Measurements from ENCODE around the gene RSBN1L.
A peak's percentile ranks its signal among the peaks of the same experiment; 100 is the strongest.
"Not testable (repeated sequence)": the region's sequence is repeated elsewhere in the genome, so short reads cannot be mapped to it uniquely, and the experiment has no call there.

RSBN1L gene

DNA sequence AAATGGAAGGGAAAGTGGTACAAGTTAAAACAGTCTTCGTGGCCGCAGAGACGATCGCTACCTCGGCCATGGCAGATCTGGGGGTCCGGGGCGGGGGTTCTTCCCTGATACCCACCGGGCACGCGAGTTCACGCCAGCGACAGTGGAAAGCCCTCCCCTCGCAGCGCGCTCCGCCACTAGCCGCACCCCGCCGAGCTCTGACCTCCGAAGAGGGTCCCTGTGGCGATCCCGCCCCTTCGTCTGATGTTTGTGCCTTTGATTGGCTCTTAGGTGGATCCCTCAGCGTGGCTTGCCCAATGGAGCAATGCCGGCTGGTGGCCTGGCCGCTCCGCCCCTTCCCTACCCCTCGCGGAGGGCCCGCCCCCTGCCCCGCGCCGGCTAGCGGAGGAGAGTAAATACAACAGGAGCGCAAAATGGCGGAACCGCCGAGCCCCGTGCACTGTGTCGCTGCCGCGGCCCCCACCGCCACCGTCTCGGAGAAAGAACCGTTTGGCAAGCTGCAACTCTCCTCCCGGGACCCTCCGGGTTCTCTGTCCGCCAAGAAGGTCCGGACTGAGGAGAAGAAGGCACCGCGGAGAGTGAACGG, at the start of gene RSBN1L:
Gene RSBN1L, plus strand, starts transcription at position 403 of the 586 bp plus-strand sequence. Its CDS starts 11 bp downstream, at position 414.
- DNase-seq: peak; percentile 98

DNA sequence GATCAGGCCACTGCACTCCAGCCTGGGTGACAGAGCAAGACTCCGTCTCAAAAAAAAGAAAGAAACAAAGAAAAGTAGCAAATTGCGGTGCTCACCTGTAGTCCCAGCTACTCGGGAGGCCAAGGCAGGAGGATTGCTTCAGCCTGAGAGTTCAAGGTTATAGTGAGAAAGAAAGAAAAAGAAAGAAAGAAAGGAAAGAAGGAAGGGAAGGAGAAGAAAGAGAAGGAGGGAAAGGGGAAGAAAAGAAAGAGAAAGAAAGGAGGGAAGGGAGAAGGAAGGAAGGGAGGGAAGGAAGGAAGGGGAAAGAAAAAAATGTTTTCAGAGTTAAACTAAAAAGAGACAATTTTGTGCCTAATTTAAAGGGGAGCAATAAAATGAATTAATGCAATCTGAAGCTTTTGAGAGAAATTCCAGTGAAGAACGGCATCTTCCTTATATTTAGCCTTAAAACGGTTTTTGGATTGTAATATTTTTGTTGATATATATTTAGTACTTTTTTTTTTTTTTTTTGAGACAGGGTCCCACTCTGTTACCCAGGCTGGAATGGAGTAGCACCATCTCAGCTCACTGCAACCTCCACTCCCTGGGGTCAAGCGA, 47.4 kb upstream of the RSBN1L start:
- DNase-seq: no peak

DNA sequence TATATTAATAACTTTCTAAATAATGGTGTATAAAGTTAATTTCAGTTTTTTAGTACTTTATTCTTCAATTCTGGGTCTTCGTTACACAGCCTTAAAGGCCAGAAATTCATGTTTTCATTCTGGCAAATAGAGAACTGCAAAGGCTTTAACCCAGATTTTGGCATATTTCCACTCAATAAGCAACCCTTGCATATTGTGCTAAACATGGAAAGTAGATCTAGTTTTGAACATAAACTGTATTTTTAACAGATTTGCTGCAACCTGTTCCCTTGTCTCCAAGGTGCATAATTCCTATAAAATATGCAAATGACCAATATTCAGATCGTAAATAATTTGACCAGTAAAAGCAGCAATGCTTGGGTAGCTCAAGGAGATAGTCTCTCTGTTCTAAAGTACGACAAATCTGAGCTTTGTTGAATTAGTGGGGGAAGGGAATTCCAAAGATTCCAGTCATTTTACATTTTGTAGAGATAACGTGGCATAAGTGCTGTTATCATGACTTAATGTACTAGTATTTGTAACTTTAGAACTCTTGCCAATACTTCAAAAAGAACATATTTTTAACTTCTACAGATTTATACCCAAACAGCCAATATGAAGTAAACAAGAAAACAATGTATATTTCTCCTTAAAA, 46.4 kb upstream of the RSBN1L start:
- DNase-seq: no peak

DNA sequence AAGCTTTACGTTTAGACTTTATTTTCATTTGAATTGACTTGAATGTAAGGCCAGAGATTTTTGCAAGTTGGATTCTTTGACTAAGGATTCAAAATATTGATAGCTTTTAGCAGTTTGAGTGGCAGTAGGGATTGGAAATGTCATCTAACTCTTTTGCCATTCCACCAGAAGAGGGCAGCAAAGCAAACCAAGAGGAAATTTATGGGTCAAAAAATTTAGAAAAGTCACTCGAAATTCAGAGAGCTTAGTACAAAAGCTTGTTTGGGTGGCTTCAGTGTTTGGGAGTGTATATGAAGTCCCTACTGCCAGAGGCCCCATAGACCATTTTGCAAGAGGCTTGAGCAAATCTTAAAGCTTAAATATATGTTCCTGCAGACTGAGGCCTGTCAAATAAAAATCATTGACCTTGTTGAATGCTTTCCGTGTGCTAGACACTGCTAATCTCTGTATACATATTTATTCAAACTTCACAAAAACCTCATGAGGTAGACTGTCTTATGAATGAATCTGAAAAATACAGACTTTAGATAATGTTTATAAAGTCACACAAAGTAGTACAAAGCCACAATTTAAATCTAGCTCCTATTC, 44.6 kb upstream of the RSBN1L start:
- peak; percentile 64 for DNase-seq

DNA sequence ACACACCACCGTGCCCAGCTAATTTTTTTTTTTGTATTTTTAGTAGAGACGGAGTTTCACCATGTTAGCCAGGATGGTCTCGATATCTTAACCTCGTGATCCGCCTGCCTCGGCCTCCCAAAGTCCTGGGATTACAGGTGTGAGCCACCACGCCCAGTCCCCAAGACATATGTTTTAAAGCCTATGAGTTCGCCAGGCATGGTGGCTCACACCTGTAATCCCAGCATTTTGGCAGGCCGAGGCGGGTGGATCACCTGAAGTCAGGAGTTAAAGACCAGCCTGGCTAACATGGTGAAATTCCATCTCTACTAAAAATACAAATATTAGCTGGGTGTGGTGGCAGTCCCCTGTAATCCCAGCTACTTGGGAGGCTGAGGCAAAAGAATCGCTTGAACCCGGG, 43.4 kb upstream of the RSBN1L start:
- DNase-seq: not testable (repeated sequence)

DNA sequence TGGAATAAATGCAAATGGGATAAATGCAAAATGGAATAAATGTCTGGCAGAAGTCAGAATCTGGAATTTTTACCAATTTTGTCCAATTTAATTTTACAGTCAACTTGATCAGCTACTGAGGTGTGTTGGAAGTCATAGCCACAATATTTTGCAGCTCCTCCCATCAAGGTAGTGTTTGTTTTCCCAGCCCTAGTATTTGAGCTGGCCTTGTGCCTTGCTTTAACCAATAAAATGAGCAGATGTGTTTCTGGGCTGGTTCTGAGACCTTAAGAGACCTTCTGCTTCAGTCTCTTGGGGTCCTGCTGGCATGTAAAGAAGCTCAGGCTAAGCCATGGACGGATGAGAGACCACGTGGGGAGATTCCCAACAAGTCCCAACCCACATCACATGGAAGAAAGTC, 42.7 kb upstream of the RSBN1L start:
- no peak for DNase-seq

DNA sequence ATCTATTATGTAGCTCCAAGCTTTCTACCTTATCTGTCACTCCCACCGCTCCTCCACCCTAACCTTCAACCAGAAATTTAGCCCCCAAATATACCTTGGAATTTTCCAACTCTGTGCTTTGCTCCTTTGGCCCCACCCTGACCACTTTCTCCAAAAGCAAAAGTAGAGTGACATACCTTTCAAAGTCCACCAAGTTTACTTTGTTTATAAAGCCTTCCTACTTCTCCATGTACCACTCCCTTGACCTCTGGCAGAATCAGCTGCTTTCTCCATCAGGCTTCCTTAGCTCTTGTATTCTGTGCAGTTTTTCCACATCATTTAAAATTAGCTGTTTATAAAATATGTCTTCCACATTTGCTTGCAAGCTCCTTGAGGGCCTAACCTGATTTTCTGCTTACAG, 40.9 kb upstream of the RSBN1L start:
- DNase-seq: no peak

DNA sequence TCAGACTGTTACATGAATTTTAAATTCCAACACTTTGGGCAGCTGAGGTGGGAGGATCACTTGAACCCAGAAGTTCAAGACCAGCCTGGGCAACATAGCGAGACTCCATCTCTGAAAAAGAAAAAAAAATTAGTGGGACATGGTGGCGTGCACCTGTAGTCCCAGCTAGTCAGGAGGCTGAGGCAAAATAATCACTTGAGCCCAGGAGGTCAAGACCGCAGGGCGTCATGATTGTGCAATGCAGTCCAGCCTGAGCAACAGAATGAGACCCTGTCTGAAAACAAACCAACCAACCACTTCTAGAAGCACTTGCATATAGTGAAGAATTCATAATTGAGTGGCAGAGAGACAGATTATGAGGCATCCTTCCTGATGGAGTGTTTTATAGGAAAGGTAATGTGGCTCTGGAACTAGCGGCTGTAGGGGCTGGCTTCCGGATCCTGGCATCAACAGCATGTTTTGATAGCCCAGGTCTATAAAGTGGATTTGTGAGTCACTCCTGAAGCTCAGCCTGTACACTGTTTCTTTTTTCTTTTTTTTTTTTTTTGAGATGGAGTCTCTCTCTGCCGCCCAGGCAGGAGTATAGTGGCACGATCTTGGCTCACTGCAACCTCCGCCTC, 40.3 kb upstream of the RSBN1L start:
- no peak for DNase-seq

DNA sequence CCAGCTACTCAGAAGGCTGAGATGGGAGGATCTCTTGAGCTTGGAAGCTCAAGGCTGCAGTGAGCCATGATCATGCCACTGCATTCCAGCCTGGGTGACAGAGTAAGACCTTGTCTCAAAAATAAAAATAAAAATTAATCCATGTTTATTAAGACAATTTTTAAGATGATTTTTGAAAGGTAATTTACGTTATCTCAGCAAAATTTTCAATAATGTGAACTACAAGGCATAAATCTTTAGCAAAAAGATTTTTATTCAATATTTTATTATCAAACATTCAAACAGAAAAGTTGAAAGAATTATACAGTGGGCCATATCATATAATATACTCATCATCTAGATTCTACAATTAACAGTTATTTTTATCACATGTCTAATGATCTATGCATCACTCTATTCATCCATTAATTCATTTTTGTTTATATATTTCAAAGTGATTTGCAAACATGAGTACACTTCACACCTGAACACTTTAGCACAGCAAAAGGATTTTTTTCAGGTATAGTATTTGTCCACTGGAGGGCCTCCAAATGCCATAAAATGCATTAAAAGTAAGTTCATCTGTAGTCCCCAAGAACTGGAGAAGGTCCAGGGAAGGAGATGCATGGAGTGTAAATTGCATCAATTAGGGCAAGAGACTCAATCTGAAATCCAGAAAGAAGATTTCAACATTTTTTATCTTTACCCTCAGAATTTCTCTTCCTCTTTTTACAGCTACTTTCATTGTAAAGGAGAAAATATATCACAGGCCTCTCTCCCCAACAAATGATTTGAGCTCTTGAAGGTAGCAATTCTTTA, 38.6 kb upstream of the RSBN1L start:
- DNase-seq: peak; percentile 60

DNA sequence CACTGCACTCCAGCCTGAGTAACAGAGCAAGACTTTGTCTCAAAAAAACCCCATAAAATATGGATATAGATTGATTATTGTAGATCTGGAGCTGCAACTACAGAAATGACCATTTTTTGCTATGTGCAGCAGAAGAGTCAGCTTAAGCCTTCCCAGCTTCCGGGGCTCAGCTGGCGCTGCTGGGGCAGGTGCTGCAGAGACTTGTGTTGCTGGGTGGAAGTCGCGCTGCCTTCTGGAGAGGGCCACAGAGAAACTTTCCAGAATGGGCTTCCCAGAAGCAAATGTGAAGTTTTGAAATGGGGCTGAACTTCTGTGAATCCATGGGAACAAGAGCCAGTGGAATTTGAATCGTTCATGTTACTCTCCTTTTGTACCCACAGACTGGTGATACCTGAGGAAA, 37.3 kb upstream of the RSBN1L start:
- DNase-seq: no peak

DNA sequence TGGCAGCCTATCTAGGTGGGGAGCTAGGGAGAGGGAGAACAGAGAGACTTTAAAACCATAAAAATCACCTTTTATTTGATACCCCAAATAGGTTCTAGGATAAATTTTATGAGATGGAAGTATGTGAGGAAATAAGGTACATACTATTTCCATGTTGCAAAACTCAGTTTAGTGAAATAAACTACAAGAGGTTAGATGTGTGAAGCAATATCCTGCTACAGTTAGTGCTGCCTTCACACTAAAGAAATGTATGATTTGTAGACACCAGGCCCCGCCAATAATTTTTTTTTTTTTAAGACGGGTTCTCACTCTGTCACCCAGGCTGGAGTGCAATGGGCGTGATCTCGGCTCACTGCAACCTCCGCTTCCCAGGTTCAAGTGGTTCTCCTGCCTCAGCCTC, 34.4 kb upstream of the RSBN1L start:
- DNase-seq: no peak

DNA sequence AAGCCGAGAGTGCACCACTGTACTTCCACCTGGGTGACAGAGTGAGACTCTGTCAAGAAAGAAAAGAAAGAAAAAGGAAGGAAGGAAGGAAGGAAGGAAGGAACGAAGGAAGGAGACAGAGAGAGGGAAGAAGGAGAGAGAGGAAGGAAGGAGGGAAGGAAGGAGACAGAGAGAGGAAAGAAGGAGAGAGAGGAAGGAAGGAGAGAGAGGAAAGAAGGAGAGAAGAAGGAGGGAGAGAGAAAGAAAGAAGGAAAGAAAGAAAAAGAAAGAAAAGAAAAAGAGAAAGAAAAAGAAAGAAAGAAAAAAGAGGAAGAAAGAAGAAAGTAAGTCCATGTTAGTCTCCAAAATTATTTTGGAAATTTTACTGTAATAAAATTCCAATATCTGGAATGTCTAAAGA, 33.4 kb upstream of the RSBN1L start:
- DNase-seq: no peak

DNA sequence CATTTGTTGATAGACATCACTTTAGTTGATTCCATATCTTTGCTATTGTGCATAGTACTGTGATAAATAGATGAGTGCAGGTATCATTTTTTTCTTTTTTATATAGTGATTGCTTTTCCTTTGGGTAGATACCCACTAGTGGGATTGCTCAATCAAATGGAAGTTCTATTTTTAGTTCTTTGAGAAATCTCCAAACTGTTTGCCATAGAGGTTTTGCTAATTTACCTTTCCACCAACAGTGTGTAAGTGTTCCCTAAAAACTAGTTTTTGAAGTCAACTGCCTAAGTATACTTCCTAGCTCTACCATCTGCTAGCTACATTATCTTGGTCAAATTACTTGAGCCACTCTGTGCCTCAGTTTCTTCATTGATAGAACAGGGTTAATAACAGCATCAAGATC, 31.5 kb upstream of the RSBN1L start:
- DNase-seq: no peak

DNA sequence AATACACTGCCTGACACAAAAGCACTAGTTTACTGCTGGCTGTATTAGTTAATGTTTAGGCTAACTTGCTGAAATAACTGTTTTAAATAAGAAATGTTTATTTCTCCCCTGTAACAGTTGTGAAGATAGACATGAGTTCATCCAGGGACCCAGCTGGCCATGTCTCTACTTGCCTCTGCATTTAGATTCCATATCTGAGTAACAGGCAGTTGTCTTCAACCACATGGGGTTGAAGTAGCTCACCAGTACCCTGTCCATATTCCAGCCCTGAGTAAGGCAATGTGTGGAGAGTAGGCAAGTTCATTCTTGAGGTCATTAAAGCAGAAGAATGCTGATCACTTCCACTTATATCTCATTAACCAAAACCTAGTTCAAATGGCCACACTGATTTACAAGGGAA, 31.1 kb upstream of the RSBN1L start:
- no peak for DNase-seq

DNA sequence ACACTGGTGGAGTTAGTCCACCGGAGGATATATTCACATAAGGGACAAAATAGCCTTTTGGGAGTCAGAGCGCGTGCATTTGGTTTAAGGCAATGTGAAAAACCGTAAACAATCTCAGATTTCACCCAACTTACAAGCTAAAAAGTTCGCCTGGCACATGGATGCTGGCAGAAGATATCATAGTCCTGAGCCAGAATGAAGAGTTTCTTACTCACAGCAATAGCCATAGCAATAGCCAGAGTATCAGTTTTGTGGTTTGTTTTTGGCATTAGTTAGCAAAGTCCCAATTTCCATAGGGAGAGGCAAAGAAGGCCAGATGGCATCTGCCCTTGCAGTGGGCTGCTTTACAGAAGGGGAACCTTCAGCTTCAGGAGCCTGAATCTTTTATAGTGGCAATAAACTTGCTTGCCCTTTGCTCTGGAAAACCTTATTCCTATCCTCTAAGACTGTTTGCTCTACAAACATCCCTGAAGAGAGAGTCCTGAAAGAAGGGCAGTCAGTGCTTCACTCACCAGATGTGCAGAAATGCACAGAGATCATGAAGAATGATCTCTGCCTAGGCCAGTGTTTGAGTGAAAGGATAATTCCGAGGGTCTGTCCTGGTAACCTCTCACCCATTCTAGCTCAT, 28.7 kb upstream of the RSBN1L start:
- no peak for DNase-seq

DNA sequence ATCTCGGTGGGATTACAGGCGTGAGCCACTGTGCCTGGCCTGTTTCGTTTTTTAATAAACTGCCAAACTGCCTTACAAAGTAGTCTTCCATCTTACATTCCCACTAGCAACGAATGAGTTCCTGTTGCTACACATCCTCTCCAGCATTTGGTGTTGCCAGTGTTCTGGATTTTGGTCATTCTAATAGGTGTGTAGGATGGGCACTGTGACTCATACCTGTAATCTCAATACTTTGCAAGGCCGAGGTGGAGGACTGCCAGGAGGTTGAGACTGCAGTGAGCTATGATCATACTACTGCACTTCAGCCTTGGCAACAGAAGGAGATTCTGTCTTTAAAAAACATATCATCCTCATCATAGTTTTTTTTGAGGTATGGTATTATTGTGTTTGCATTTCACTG, 21.4 kb upstream of the RSBN1L start:
- no peak for DNase-seq

DNA sequence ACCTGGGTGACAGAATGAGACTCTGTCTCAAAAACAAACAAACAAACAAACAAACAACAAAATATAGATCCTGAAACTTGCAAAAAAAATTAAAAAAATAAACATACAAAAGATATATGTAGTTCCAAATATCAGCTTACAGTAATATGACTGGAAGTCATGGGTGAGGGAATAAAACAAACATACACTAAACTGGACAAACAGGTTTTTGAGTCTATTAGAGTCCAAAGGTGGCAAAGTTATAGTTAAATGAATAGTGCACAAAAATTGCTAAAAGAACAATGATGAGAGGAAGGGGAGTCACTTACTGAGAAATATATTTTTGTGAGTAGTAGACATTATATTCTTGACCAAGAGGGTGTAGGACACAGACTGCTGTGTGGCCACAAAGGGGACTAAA, 16.7 kb upstream of the RSBN1L start:
- no peak for DNase-seq

DNA sequence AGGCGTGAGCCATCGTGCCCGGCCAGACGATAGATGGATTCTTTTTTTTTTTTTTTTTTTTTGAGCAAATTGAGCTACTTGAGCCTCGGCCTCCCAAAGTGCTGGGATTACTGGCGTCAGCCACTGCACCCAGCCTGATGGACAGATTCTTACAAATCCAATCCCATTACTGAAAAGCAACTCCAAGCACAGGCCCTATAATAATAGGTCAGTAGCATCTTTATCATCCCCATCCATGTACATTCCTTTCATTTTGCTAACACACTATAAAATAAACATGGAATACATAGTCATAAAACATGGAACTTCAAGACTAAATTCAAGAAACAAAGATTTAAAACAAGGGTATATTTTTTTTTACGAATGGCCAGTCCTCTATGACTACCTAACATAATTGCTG, 16.0 kb upstream of the RSBN1L start:
- DNase-seq: no peak

DNA sequence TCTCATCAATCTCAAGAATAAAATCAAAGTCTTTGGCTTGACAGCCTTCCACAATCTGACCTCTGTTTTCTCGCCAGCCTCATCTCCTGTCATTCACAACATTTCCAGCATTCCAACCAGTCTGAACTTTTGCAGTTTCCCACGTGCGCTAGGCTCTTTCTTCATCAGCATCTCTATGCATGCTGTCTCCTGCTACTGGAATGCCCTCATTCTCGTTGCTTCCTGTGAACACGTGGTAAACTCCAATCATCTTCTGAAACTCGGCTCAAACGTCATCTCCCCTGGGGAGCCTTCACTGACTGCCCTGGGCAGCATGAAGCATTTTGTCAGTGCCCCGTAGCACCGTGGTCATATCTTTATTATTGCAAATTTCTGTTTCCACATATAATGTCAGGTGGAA, 12.2 kb upstream of the RSBN1L start:
- DNase-seq: no peak

DNA sequence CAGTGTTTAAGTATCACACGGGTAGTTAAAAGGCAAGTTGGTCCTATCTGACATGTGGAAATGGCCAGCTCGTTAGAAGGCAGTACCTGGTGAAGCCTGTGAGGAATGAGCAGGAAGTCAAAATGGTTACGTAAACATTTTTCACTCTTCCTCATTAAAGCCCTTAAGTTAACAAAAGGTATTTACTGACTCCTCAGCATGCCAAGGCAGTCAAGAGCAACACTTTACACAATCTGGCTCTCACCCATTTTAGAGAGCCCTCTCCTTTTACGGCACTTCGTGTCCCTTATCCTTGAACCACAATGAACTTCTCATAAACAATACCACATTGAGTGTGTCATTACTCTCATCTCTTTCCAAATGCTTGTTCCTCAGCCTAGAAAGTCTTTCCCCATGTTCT, 11.0 kb upstream of the RSBN1L start:
- DNase-seq: no peak

DNA sequence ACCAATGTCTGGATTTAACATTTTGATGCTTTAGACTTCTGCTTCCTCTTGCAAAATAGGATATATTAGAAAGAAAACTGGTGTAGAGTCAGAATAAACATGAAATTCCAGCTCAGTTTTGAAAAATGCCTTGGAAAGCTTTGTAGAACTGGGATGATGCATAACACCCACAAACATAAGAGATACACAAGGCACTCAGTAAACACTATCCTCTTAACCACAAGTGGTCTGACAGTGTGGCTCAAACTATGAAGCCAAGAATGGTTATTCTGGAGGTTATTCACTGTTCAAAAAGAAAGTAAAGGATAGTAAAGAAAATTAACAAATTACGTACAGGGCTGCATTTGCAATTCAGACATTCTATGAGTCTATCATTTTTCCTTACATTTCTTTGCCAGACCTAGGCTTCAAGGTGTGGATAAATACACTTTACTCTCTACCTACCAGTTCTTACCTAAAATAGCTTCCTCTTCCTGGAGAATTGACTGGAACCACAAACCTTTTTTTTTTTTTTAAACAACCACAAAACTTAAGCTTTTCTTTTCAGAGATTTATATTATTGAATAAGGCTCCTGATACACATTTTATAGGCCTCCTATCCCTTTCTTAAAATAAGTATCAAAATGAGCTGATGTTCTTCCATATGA, 9.0 kb upstream of the RSBN1L start:
- no peak for DNase-seq

DNA sequence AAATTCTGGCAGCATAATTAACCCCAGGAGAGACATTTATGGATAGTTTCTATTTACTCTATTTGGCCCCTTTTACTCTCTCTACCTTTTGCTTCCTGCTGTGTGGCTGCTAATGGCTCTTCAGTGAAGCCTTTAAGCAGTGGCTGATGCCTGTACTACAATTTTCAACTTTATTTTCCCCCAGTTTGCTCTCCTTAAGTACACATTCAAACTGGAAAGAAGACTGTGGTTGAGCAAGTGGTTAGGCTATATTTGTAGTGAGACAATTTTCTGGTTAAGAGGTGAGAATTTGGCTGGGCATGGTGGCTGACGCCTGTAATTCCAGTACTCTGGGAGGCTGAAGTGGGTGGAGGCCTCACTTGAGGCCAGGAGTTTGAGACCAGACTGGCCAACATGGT, 8.5 kb upstream of the RSBN1L start:
- peak; percentile 12 for DNase-seq
